Bronchial smooth muscle cell (primary cell): Measurements from ENCODE around the gene MYEOV. TPM values are rescaled to one million over a fixed set of nuclear protein-coding genes. Genes with fewer than 3 reads are reported as not detected.

Experiments
- total RNA-seq: library from RNA; depleted of rRNA; stranded (reverse); fragments of >200 nt; gene quantifications from 2 replicates; pipeline ENCODE4 v1.2.1, GENCODE V29; 2014

MYEOV gene
- total RNA-seq = 1.4 and 4.9 TPM in 2 replicates

DNA sequence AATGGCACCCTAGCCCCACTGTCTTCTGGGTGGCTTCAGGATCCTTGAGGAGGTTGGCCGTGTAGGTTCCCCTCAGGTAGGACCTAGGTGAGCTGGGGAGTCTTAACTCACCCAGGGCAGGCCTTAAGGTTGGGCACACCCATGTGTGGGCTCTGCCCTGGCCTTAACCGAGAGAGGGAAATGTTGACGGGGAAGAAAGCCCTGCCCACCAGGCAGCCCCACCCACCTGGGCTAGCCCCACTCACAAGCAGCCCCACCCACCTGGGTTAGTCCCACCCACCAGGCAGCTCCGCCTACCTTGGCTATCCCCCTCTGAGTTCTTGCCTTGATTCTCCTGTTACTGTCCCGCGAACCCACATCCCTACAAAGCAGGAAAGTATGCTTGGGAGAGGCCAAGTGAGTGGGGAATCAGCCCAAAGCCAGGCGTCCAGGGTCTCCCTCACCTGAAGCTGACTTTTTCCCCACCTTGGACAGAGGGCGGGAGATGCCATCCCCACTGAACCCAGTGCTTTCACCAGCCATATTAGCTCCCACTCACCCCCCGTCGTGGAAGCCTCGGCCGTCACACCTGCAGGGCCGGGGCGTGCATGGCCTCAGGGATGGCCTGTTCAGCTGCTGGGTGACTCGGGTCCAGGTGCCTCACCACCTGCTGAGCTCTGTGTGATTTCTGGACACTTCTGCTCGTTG lies at the start of gene MYEOV:
TSS of gene MYEOV (plus strand) at position 337 of the 687 bp plus-strand sequence. CDS start 1,200 bp downstream, outside the sequence.

Other genes starting within 250 kb of the MYEOV start
- 11.7 and 12.9 TPM in 2 replicates for gene TPCN2, start 245.2 kb upstream of the MYEOV start, total RNA-seq
- gene SMIM38, start 138.2 kb upstream of the MYEOV start, total RNA-seq = 0.32 and 0.60 TPM in 2 replicates
- gene LINC01488, start 187.5 kb downstream of the MYEOV start, total RNA-seq = not detected in 2 replicates